GM21723 (cell line): ENCODE results near the gene FAM13A.
"Not testable (repeated sequence)": the region's sequence is repeated elsewhere in the genome, so short reads cannot be mapped to it uniquely, and the experiment has no call there.

ENCODE experiments used
- ATAC-seq: cut with Tn5 transposase; IDR thresholded peaks from one replicate; pipeline ENCODE4 v1.9.1; 2021; ENCODE audit warnings: mild to moderate bottlenecking, moderate library complexity; ENCODE audit not compliant: unreplicated experiment

The FAM13A gene

GRCh38 chr4:89056953-89057398, at the start of gene FAM13A:
Gene FAM13A, minus strand, starts transcription at chr4:89057185. Its CDS starts 221 bp downstream, at chr4:89056964.
- no peak for ATAC-seq

- no peak for ATAC-seq
These were observed 48.7 kb upstream of the FAM13A start for GRCh38 chr4:89105726-89106125.

- peak; percentile 90 for ATAC-seq
These were observed 44.5 kb upstream of the FAM13A start for GRCh38 chr4:89101256-89102161.

GRCh38 chr4:89100853-89101252, 43.9 kb upstream of the FAM13A start:
- ATAC-seq: peak; percentile 19

- no peak for ATAC-seq
These were observed 42.5 kb upstream of the FAM13A start for GRCh38 chr4:89099471-89099870.

GRCh38 chr4:89099034-89099433, 42.0 kb upstream of the FAM13A start:
- no peak for ATAC-seq

GRCh38 chr4:89078300-89078699, 21.3 kb upstream of the FAM13A start:
- ATAC-seq: no peak

- ATAC-seq: no peak
These were observed 20.8 kb upstream of the FAM13A start for GRCh38 chr4:89077761-89078160.

- no peak for ATAC-seq
These were observed 15.9 kb upstream of the FAM13A start for GRCh38 chr4:89072921-89073320.

GRCh38 chr4:89071311-89071710, 14.3 kb upstream of the FAM13A start:
- no peak for ATAC-seq

- ATAC-seq: no peak
These were observed 13.1 kb upstream of the FAM13A start for GRCh38 chr4:89070041-89070440.

GRCh38 chr4:89069481-89069880, 12.5 kb upstream of the FAM13A start:
- ATAC-seq: peak; percentile 76

- ATAC-seq: no peak
These were observed 10.4 kb upstream of the FAM13A start for GRCh38 chr4:89067417-89067816.

GRCh38 chr4:89064848-89065247, 7.9 kb upstream of the FAM13A start:
- no peak for ATAC-seq

- ATAC-seq: not testable (repeated sequence)
These were observed 859 bp upstream of the FAM13A start for GRCh38 chr4:89057844-89058243.

- ATAC-seq: no peak
These were observed 563 bp downstream of the FAM13A start for GRCh38 chr4:89056292-89056952.

GRCh38 chr4:89055157-89056080, 1.6 kb downstream of the FAM13A start:
- ATAC-seq: no peak

GRCh38 chr4:89054627-89055026, 2.4 kb downstream of the FAM13A start:
- ATAC-seq: no peak

GRCh38 chr4:89049853-89050252, 7.1 kb downstream of the FAM13A start:
- ATAC-seq: no peak

- ATAC-seq: no peak
These were observed 7.9 kb downstream of the FAM13A start for GRCh38 chr4:89048906-89049601.
